Body of pancreas (tissue), 4 donors: ENCODE results near the gene RIMBP2. TPM values are rescaled to one million over a fixed set of nuclear protein-coding genes. Genes with fewer than 3 reads are reported as not detected.
A peak's percentile ranks its signal among the peaks of the same experiment; 100 is the strongest.

Source experiments
- ATAC-seq: fragments of 150-250 bp; one replicate; pipeline ENCODE4 v1.9.1; 2016
- DNase-seq, 4 donors: peaks; one replicate each; pipeline ENCODE4 v3.0.0-alpha.2; 2019
- H3K27ac ChIP-seq, 4 donors: fragments of 200-600 bp; sonication (generic); 1 replicate in 3 of 4; 2 replicates in 1 of 4; pipeline versions ENCODE4 v1.5.1 to v1.6.1; 2016 to 2019; ENCODE audit warnings: mild to moderate bottlenecking in 1 of 4, mixed read lengths in 1 of 4, moderate library complexity in 1 of 4
- H3K27me3 ChIP-seq, 2 donors: fragments of 200-600 bp; sonication (generic); one replicate each; pipeline ENCODE4 v1.6.0; 2016; ENCODE audit warnings: mild to moderate bottlenecking in 1 of 2
- H3K36me3 ChIP-seq, 2 donors: fragments of 200-600 bp; sonication (generic); replicated peaks in 1 of 2; 2 replicates each; pipeline ENCODE4 v1.5.1; 2016; ENCODE audit warnings: low read depth in 2 of 2; ENCODE audit not compliant: insufficient read depth in 1 of 2
- H3K4me1 ChIP-seq: fragments of 200-600 bp; sonication (generic); one replicate; pipeline ENCODE4 v1.6.0; 2016
- H3K4me3 ChIP-seq, 2 donors: fragments of 200-600 bp; sonication (generic); 1 replicate in 1 of 2; 2 replicates in 1 of 2; pipeline ENCODE4 v1.5.1; 2016 to 2019
- H3K9me3 ChIP-seq, 3 donors: fragments of 200-600 bp; sonication (generic); 1 replicate in 2 of 3; 2 replicates in 1 of 3; pipeline ENCODE4 v1.5.1; 2016
- POLR2A ChIP-seq, 3 donors: fragments of 450-650 bp; IDR thresholded peaks; one replicate each; pipeline ENCODE4 v1.6.1; 2016; ENCODE audit warnings: antibody characterized with exemption in 3 of 3, mild to moderate bottlenecking in 2 of 3
- WGBS, 2 donors: methylation state at CpG; one replicate each; pipeline ENCODE4 v1.1.5; 2017; 5-methylcytosine and 5-hydroxymethylcytosine counted together
- intact Hi-C: fragments of 100-400 bp; cut with DNase I; formaldehyde crosslinking; loops from one replicate; pipeline ENCODE4 v1.15.1; 2023
- total RNA-seq, 2 donors: library from RNA; depleted of rRNA; stranded (reverse); fragments of >200 nt; gene quantifications; one replicate each; pipeline ENCODE4 v1.1.0, GENCODE V29; 2016
- TF ChIP-seq, protein P1 (sequence below), 7 experiments: fragments of 450-650 bp in 4 of 7; fragments of 200-600 bp in 3 of 7; sonication (generic) in 3 of 7; IDR thresholded peaks; one replicate each; pipeline ENCODE4 v1.5.1; 2016 to 2019; ENCODE audit warnings: antibody characterized with exemption in 7 of 7

Gene RIMBP2
- total RNA-seq, 2 donors from 2014 or later: 7.3 to 27.4 TPM

DNA sequence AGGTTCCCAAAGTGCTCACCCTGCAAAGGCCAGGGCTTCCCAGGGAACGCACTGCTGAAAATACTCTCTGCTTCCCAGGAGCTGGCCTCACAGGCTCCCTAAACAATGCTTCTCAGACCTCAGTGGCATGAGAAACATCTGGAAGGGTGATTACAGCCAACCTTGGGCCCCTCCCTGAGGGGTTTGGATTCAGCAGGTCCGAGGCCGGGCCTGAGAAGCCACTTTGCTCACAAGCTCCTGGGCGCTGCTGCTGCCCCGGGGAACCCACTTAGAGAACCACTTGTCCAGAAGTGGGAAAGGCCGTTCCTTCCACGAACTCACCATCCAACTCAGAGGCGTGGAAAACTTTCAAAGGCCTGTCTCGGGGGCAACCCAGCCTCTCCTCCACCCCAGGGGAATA lies 247.9 kb downstream of the RIMBP2 start:
- ATAC-seq (no peak), DNase-seq (no peak)
- intact Hi-C loops: no loop called here
- TF ChIP-seq, protein P1, sequence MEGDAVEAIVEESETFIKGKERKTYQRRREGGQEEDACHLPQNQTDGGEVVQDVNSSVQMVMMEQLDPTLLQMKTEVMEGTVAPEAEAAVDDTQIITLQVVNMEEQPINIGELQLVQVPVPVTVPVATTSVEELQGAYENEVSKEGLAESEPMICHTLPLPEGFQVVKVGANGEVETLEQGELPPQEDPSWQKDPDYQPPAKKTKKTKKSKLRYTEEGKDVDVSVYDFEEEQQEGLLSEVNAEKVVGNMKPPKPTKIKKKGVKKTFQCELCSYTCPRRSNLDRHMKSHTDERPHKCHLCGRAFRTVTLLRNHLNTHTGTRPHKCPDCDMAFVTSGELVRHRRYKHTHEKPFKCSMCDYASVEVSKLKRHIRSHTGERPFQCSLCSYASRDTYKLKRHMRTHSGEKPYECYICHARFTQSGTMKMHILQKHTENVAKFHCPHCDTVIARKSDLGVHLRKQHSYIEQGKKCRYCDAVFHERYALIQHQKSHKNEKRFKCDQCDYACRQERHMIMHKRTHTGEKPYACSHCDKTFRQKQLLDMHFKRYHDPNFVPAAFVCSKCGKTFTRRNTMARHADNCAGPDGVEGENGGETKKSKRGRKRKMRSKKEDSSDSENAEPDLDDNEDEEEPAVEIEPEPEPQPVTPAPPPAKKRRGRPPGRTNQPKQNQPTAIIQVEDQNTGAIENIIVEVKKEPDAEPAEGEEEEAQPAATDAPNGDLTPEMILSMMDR (IDR thresholded peaks at IDR 0.05): no peak
- no peak for TF ChIP-seq POLR2A (IDR thresholded peaks at IDR 0.05)
- Histone ChIP-seq H3K27me3 (no peaks in the 10 kb centered on the region), H3K27ac (no peak overlapping the region), H3K36me3 (no peaks in the 10 kb centered on the region), H3K4me3 (no peak overlapping the region), H3K4me1 (no peaks in the 10 kb centered on the region), H3K9me3 (peaks cover 0 to 6% (median 0%) of the 10 kb centered on the region in 3 donors)
- WGBS, 2 donors: 73 to 88% methylated on average over 9 of the region's 9 CpGs

DNA sequence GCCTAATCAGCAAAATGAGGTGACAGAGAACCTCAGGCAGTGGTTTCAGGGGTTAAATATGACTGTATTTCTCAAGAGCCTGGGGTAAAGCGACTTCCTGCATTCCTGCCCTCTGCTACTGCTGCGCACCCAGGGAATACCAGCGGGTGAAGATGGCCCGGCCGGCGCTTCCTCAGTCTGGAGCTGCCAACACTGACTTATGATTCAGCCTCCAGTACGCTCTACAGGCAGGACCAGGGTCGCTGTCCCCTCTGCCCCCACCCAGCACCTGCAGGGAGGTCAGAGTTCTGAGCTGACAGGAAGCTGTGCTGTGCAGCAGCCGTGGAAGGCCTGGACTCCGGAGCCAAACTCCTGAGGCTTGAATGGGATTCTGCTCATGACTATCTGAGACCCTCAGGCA lies 250.5 kb downstream of the RIMBP2 start:
- no peak for ATAC-seq
- H3K4me1 ChIP-seq: no peaks in the 10 kb centered on the region
- H3K27me3 ChIP-seq: no peaks in the 10 kb centered on the region
- DNase-seq: no peak
- WGBS, 2 donors: 45 to 70% methylated on average over 2 to 10 of the region's 10 CpGs
- H3K9me3 ChIP-seq: peaks cover 0 to 6% (median 0%) of the 10 kb centered on the region in 3 donors
- H3K27ac ChIP-seq: no peak overlapping the region
- H3K4me3 ChIP-seq: no peak overlapping the region
- TF ChIP-seq POLR2A (IDR thresholded peaks at IDR 0.05): no peak
- TF ChIP-seq, protein P1 (IDR thresholded peaks at IDR 0.05): no peak
- intact Hi-C loops: no loop called here
- H3K36me3 ChIP-seq: no peaks in the 10 kb centered on the region

DNA sequence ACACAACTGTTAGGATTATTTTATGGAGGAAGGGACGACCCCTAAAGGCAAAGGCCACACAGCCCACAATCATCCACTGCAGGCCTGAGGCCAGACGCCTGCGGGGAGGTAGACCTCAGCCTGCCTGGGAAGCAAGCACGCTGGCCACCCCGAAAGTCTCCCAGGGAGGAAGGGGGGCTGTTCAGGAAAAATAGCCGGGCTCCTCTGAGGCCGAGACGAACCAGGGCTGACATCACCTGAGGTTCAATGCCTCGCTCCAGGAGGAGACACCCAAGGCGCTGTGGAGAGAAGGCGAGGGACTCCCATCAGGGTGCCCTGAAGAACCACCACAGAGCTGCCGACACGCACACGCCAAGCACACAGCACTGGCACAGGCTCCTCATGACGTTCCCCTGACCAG lies 251.1 kb downstream of the RIMBP2 start:
- intact Hi-C loops: no loop called here
- H3K4me1 ChIP-seq: no peaks in the 10 kb centered on the region
- no peak overlapping the region for H3K4me3 ChIP-seq
- peaks cover 0 to 6% (median 0%) of the 10 kb centered on the region in 3 donors for H3K9me3 ChIP-seq
- DNase-seq (no peak), ATAC-seq (no peak)
- WGBS, 2 donors: 86 to 87% methylated on average over 10 to 15 of the region's 15 CpGs
- H3K27ac ChIP-seq: no peak overlapping the region
- TF ChIP-seq POLR2A (IDR thresholded peaks at IDR 0.05): no peak
- TF ChIP-seq, protein P1 (IDR thresholded peaks at IDR 0.05): no peak
- H3K27me3 ChIP-seq: no peaks in the 10 kb centered on the region
- no peaks in the 10 kb centered on the region for H3K36me3 ChIP-seq

DNA sequence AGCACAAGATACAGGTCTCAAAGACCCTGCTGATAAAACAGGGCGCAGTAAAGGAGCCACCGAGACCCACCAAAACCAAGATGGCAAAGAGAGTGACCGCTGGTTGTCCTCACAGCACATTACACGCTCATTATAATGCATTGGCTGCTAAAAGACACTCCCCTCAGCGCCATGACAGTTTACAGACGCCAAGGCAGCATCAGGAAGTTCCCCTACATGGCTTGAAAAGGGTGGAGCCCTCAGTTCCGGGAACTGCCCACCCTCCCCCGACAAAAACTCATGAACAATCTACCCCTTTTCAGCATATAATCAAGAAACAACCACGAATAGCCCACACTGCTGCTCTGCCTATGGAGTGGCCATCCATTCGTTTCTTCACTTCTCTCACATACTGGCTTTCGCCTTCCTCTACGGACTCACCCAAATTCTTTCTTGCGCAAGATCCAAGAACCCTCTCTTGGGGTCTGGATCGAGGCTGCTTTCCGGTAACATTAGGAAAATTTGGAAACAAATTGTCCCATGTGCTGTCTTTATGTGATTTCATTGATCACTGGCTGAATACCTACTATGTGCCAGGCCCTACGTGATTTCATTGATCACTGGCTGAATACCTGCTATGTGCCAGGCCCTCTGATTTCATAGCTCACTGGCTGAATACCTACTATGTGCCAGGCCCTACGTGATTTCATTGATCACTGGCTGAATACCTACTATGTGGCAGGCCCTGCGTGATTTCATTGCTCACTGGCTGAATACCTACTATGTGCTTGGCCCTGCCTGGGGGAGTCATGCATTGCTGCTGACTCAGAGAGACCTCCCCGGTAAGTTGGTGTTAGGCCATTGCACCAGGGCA lies 252.1 kb downstream of the RIMBP2 start:
- H3K9me3 ChIP-seq: peaks cover 0 to 6% (median 0%) of the 10 kb centered on the region in 3 donors
- no peaks in the 10 kb centered on the region for H3K27me3 ChIP-seq
- H3K4me1 ChIP-seq: no peaks in the 10 kb centered on the region
- no peak overlapping the region for H3K4me3 ChIP-seq
- intact Hi-C loops: no loop called here
- 58 to 70% methylated on average over 17 to 18 of the region's 19 CpGs for WGBS, 2 donors
- no peak for ATAC-seq
- no peak overlapping the region for H3K27ac ChIP-seq
- TF ChIP-seq, protein P1 (IDR thresholded peaks at IDR 0.05): no peak
- TF ChIP-seq POLR2A (IDR thresholded peaks at IDR 0.05): no peak
- no peaks in the 10 kb centered on the region for H3K36me3 ChIP-seq
- no peak for DNase-seq

DNA sequence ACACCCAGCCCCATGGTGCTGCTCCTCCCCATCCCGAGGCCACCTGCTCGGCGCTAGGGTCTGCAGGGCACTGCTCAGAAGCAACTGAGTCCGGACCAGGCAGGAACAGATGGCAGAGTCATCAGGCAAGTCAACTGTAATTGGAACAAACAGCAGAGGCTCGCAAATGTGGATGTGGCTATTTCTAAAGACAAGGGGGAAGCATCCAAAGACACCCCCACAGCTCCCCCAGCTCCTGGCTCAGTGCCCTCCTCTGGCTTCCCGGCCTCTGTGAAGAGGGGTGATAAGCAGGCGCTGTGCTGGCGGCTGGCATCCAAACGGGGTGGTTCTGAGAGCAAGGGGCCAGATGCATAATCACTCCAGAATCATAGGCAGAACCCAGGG lies 252.8 kb downstream of the RIMBP2 start:
- peak in 2 of 4 donors; percentile 7 to 14 for DNase-seq
- ATAC-seq: no peak
- H3K36me3 ChIP-seq: no peaks in the 10 kb centered on the region
- 50 to 56% methylated on average over 8 to 9 of the region's 9 CpGs for WGBS, 2 donors
- H3K9me3 ChIP-seq: peaks cover 0 to 6% (median 0%) of the 10 kb centered on the region in 3 donors
- H3K4me1 ChIP-seq: no peaks in the 10 kb centered on the region
- no peaks in the 10 kb centered on the region for H3K27me3 ChIP-seq
- H3K27ac ChIP-seq: no peak overlapping the region
- TF ChIP-seq, protein P1 (IDR thresholded peaks at IDR 0.05): no peak
- no peak for TF ChIP-seq POLR2A (IDR thresholded peaks at IDR 0.05)
- H3K4me3 ChIP-seq: no peak overlapping the region
- intact Hi-C loops: no loop called here
